Endodermal cell (in vitro differentiated cells): Measurements from ENCODE around the gene C2orf81. TPM values are rescaled to one million over a fixed set of nuclear protein-coding genes. Genes with fewer than 3 reads are reported as not detected.
A peak's percentile ranks its signal among the peaks of the same experiment; 100 is the strongest.

ENCODE experiments used
- DNase-seq: peaks from one replicate; pipeline ENCODE4 v3.0.0-alpha.2; 2017
- H3K27ac ChIP-seq: 2 replicates; pipeline ENCODE4 v1.5.1; 2013; ENCODE audit warnings: mild to moderate bottlenecking, low read depth, low read length, moderate library complexity
- H3K27me3 ChIP-seq: 2 replicates; pipeline ENCODE4 v1.6.1; 2013; ENCODE audit warnings: mild to moderate bottlenecking, low read length, moderate library complexity; ENCODE audit not compliant: insufficient read depth, control insufficient read depth, poor library complexity, severe bottlenecking
- H3K36me3 ChIP-seq: 2 replicates; pipeline ENCODE4 v1.7.0; 2013; ENCODE audit warnings: mild to moderate bottlenecking, low read length, moderate library complexity; ENCODE audit not compliant: control insufficient read depth, insufficient read depth
- H3K4me1 ChIP-seq: one replicate; pipeline ENCODE4 v1.7.0; 2013; ENCODE audit warnings: low read length; ENCODE audit not compliant: control insufficient read depth, insufficient read depth
- H3K4me3 ChIP-seq: 2 replicates; pipeline ENCODE4 v1.5.1; 2013; ENCODE audit warnings: mild to moderate bottlenecking, low read length, moderate library complexity
- H3K9ac ChIP-seq: 2 replicates; pipeline ENCODE4 v1.6.1; 2013; ENCODE audit warnings: mild to moderate bottlenecking, low read length, moderate library complexity; ENCODE audit not compliant: poor library complexity, severe bottlenecking; ENCODE audit errors: extremely low read depth
- H3K9me3 ChIP-seq: 2 replicates; pipeline ENCODE4 v1.6.1; 2013; ENCODE audit warnings: mild to moderate bottlenecking, low read length, moderate library complexity; ENCODE audit not compliant: control insufficient read depth
- H3K27ac Mint-ChIP-seq: 2 replicates; pipeline ENCODE4 v1.8.0; 2020; ENCODE audit warnings: mixed read lengths
- H3K27me3 Mint-ChIP-seq: 2 replicates; pipeline ENCODE4 v1.8.0; 2021; ENCODE audit warnings: mild to moderate bottlenecking, mixed read lengths; ENCODE audit not compliant: insufficient read depth
- H3K36me3 Mint-ChIP-seq: 2 replicates; pipeline ENCODE4 v1.8.0; 2020; ENCODE audit warnings: low read depth, mixed read lengths
- H3K4me1 Mint-ChIP-seq: 2 replicates; pipeline ENCODE4 v1.8.0; 2020; ENCODE audit warnings: mixed read lengths
- H3K4me3 Mint-ChIP-seq: 2 replicates; pipeline ENCODE4 v1.8.0; 2020; ENCODE audit warnings: mild to moderate bottlenecking, moderate library complexity, mixed read lengths
- H3K9me3 Mint-ChIP-seq: 2 replicates; pipeline ENCODE4 v1.8.0; 2020; ENCODE audit warnings: mild to moderate bottlenecking, mixed read lengths
- CTCF ChIP-seq: fragments of 200-600 bp; sonication (generic); conservative IDR thresholded peaks from 2 replicates; pipeline ENCODE4 v1.5.0; 2021; ENCODE audit warnings: antibody characterized with exemption, mild to moderate bottlenecking
- WGBS, 2 experiments: methylation state at CpG; one replicate each; pipeline versions ENCODE4 v1.1.5 to v1.1.7; 2013; ENCODE audit warnings: missing lambda C conversion rate in 2 of 2, mixed read lengths in 1 of 2; ENCODE audit not compliant: insufficient coverage in 1 of 2, insufficient read length in 1 of 2; 5-methylcytosine and 5-hydroxymethylcytosine counted together
- total RNA-seq, 2 donors: library from RNA; stranded (reverse); fragmentation: NEBNext Ultra II Directional in 1 of 2; extraction: Animal tissue kit (Norgen Biotek cat#: 25700) in 1 of 2; gene quantifications; 2 replicates in 1 of 2; 3 replicates in 1 of 2; pipeline ENCODE4 v1.2.1, GENCODE V29; 2021

Gene C2orf81
- total RNA-seq, 2 donors from 2014 or later: 3.8 to 4.8 TPM

GRCh38 chr2:74425523-74425922 is 4.1 kb upstream of the C2orf81 start:
- H3K9me3 Mint-ChIP-seq: no peaks in the 10 kb centered on the region
- Histone ChIP-seq H3K4me3 (no peak overlapping the region), H3K27ac (no peak overlapping the region), H3K36me3 (peaks cover 60% of the 10 kb centered on the region), H3K27me3 (peaks cover under 1% of the 10 kb centered on the region), H3K9ac (no peak overlapping the region), H3K4me1 (peaks cover 17% of the 10 kb centered on the region), H3K9me3 (no peaks in the 10 kb centered on the region)
- H3K36me3 Mint-ChIP-seq: peaks cover 46% of the 10 kb centered on the region
- peak overlapping the region; percentile 63 for H3K27ac Mint-ChIP-seq
- no peak for DNase-seq
- 93 to 100% methylated on average over 6 to 7 of the region's 7 CpGs for WGBS, 2 experiments
- TF ChIP-seq CTCF: no peak
- H3K27me3 Mint-ChIP-seq: peaks cover 19% of the 10 kb centered on the region
- no peak overlapping the region for H3K4me3 Mint-ChIP-seq
- peaks cover 41% of the 10 kb centered on the region for H3K4me1 Mint-ChIP-seq

- H3K27me3 Mint-ChIP-seq: peaks cover 25% of the 10 kb centered on the region
- DNase-seq: no peak
- no peak overlapping the region for H3K4me3 ChIP-seq
- H3K4me1 ChIP-seq: peaks cover 17% of the 10 kb centered on the region
- no peaks in the 10 kb centered on the region for H3K9me3 ChIP-seq
- no peak overlapping the region for H3K4me3 Mint-ChIP-seq
- peaks cover 41% of the 10 kb centered on the region for H3K36me3 Mint-ChIP-seq
- peak overlapping the region; percentile 63 for H3K27ac Mint-ChIP-seq
- no peak for TF ChIP-seq CTCF
- H3K9me3 Mint-ChIP-seq: no peaks in the 10 kb centered on the region
- no peak overlapping the region for H3K9ac ChIP-seq
- peaks cover 41% of the 10 kb centered on the region for H3K4me1 Mint-ChIP-seq
- peaks cover 6% of the 10 kb centered on the region for H3K27me3 ChIP-seq
- H3K27ac ChIP-seq: no peak overlapping the region
- WGBS, 2 experiments: 93% methylated on average over 4 to 5 of the region's 5 CpGs
- peaks cover 55% of the 10 kb centered on the region for H3K36me3 ChIP-seq
These were observed 3.6 kb upstream of the C2orf81 start for GRCh38 chr2:74424995-74425406.

GRCh38 chr2:74424139-74424992 is 2.9 kb upstream of the C2orf81 start:
- no peak overlapping the region for H3K4me3 Mint-ChIP-seq
- no peak overlapping the region for H3K4me3 ChIP-seq
- no peak for TF ChIP-seq CTCF
- H3K27ac ChIP-seq: no peak overlapping the region
- H3K9me3 Mint-ChIP-seq: no peaks in the 10 kb centered on the region
- WGBS, 2 experiments: 90 to 93% methylated on average over 2 to 5 of the region's 5 CpGs
- H3K9ac ChIP-seq: no peak overlapping the region
- peaks cover 28% of the 10 kb centered on the region for H3K27me3 Mint-ChIP-seq
- peaks cover 17% of the 10 kb centered on the region for H3K4me1 ChIP-seq
- peaks cover 8% of the 10 kb centered on the region for H3K27me3 ChIP-seq
- peaks cover 41% of the 10 kb centered on the region for H3K4me1 Mint-ChIP-seq
- DNase-seq: no peak
- H3K9me3 ChIP-seq: no peaks in the 10 kb centered on the region
- H3K36me3 Mint-ChIP-seq: peaks cover 35% of the 10 kb centered on the region
- peaks cover 48% of the 10 kb centered on the region for H3K36me3 ChIP-seq
- H3K27ac Mint-ChIP-seq: peak overlapping the region; percentile 63
